ENCODE data around the gene XCL2.
"Not testable (repeated sequence)": the region's sequence is repeated elsewhere in the genome, so short reads cannot be mapped to it uniquely, and the experiment has no call there.

Gene XCL2

GRCh38 chr1:168543840-168544498 lies at the start of gene XCL2:
Gene XCL2, minus strand, starts transcription at chr1:168543997. Its CDS starts 33 bp downstream, at chr1:168543964.
- not testable (repeated sequence) for DNase-seq

GRCh38 chr1:168591641-168592250 lies 47.9 kb upstream of the XCL2 start:
- no peak for DNase-seq

- no peak for DNase-seq
Observed at GRCh38 chr1:168591066-168591465, 47.3 kb upstream of the XCL2 start.

DNA sequence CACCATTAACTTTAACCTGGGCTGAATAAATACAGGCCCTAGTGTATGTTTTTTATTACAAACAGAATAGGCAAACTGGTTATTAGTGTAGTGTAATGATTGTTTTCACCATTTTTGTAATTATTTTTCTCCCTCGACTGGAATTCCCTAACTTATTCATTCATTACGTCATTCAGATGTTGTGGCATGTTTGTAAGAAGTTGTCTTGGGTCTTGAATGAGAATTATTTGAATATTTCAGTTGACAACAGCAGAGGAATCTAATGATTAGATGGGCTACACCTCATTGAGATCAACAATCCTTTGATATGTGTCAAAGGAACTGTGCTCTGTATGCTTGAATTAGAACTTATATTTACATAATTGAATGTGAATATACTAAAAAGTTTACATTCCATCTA lies 45.4 kb upstream of the XCL2 start:
- DNase-seq, result no peak

DNA sequence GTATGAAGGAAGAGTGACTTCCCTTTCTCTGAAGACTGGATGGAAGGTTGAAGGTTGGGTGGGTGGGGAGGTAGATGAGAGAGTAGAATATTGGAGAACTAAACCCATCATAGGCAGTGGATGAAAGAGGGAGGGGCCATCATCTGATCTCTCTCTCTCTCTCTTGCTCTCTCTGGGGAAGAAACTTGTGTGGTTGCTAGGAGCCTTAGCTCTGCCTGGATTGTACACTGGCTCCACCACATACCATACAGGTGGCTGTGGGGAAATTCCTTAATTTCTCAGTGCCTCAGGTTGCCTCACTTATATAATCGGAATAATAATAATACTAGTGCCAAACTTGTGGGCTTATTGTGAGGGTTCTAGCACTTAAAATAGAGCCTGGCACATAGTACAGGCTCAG lies 42.1 kb upstream of the XCL2 start:
- DNase-seq, result no peak

GRCh38 chr1:168585191-168585590 lies 41.4 kb upstream of the XCL2 start:
- DNase-seq, result no peak

DNA sequence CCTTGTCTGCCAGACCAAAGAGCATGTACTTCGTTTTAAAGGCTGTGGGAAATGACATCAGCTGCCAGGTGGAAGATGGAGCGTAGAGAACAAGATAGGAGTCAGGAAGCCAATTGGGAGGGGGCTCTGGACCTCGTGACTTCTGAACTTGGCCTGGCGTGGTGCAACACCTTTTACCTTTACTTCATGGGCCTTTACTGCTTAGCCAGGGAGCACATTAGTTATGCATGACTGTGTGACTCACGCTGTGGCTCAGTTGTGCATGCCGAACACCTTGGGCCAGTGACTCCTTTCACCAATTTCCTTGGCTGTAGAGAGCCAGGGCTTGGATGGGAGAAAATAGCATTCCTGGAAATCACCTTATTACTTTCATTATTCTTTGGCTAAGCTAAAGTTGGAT lies 39.8 kb upstream of the XCL2 start:
- DNase-seq, result no peak

- DNase-seq, result no peak
Observed at GRCh38 chr1:168582688-168583336, 39.0 kb upstream of the XCL2 start.

DNA sequence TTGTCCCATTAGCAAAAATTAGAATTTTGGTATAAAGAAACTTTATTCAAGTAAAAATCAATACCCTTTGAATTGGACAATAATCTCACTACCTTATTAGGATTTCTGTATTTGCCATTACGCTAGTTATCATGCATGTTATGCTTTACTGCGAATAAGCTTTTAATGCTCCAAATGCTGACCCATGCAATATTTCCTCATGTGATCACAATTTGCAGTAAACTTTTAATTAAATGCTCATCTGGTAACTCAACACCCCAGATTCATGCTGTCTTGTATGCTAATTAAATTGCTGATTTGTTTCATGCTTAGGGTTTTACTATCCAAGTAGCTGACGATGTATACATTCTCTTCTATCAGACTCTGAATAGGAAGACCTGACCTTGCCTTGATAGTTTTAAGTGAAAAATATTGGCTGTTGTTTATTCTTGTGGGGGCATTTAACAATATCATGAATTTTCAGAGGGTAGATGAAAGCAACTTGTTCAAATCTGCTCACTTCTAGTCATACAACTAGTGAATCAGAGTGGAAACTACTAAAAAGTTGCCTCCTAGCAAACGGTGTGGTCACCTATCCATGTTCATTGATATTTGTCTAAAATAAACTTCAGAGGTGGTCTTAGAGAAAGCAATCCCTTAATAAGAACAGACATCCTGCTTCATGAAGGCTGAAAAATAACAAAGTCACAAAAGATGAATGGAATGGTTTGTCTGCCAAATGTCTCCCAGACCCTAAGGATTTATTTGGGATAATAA lies 38.2 kb upstream of the XCL2 start:
- DNase-seq, result no peak

DNA sequence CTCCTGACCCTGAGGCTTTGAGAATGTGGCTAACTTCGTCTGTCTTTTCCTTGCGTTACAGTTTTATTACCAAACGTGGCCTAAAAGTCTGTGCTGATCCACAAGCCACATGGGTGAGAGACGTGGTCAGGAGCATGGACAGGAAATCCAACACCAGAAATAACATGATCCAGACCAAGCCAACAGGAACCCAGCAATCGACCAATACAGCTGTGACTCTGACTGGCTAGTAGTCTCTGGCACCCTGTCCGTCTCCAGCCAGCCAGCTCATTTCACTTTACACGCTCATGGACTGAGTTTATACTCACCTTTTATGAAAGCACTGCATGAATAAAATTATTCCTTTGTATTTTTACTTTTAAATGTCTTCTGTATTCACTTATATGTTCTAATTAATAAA lies 37.2 kb upstream of the XCL2 start:
- not testable (repeated sequence) for DNase-seq

- DNase-seq, result not testable (repeated sequence)
Observed at GRCh38 chr1:168580290-168580689, 36.5 kb upstream of the XCL2 start.

DNA sequence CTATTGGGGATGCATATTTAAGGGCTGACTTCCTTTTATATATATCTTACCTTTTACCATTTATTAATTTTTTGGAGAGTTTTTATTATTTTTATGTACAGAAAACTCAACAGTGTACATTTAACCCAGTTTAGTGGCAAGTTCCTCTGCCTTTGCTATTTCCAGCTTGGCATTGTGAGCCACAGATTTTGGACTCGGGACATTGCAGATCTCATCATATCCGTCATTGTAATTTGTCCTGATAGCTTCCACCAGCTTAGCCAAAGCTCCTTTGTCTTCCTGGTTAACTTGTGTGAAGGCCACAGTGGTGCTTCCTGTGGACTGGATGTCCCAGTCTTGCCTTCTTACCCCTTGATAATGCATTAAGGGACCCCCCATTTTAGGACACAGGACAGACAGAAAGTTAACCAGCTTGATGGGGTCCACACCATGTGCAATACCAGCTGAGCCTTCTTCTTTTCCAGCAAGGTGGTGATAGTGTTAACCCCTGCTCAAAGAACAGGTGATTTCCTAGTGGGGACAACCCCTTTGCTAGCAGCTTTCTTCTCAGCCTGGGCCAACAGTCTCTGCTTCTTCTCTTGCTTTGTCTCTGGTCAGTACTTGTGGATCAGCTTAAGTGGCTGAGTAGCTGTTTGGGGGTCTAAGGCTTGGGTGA lies 34.9 kb upstream of the XCL2 start:
- not testable (repeated sequence) for DNase-seq

DNA sequence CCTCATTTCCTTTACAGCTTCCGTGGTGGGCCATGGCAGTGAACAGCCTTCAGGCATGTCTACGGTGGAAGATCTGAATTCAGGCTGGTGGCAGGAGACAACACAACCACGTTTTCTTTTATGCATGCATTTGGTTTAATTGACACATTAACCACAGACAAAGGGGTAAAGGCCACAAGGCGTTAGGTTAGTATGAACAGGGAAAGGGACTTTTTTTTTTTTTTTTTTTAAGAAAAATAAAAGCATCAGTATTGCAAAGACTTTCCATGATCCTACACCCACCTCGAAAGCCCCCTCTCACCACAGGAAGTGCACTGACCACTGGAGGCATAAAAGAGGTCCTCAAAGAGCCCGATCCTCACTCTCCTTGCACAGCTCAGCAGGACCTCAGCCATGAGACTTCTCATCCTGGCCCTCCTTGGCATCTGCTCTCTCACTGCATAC lies 32.5 kb upstream of the XCL2 start, which contains the start of gene XCL1:
XCL1 (plus strand) TSS at position 361 of the 444 bp plus-strand sequence; CDS start at position 394, 33 bp downstream.
- not testable (repeated sequence) for DNase-seq

GRCh38 chr1:168574234-168574633 lies 30.4 kb upstream of the XCL2 start:
- peak; percentile 76 for DNase-seq

DNA sequence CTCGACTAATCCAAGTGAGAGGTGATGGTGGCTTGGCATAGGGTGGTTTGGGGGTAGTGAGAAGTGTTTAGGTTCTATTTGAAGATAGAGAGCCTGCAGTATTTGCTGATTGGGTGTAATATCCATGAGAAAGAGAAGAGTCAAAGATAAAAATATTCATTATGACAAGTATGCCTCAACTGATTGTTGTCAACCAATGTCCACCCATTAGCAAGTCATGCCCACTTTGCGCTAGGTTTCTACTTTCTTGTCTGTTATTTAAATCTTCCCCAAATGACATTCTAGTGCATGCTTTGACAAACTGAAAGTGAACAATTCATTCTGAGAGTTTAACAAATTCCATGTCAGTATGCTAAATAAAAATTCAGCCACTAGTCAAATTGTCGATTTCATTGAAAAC lies 28.8 kb upstream of the XCL2 start:
- no peak for DNase-seq

DNA sequence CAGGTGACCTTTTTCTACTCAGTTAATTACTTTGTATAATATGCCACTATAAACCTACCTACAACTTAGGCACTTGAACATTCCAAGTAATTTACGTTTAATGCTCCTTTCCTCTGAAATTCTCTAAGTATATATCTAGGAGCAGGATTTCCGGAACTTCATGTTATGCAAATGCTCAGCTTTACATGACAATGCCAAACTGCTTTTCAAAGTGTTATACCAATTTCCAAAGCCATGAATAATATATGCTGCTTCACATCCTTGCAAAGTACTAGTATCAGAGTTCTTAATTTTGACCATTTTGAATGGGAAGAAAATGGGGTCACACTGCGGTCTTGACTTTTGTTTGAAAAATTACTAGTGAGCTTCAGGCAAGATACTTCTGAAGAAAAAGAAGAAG lies 26.9 kb upstream of the XCL2 start:
- no peak for DNase-seq

GRCh38 chr1:168568346-168568745 lies 24.5 kb upstream of the XCL2 start:
- no peak for DNase-seq

DNA sequence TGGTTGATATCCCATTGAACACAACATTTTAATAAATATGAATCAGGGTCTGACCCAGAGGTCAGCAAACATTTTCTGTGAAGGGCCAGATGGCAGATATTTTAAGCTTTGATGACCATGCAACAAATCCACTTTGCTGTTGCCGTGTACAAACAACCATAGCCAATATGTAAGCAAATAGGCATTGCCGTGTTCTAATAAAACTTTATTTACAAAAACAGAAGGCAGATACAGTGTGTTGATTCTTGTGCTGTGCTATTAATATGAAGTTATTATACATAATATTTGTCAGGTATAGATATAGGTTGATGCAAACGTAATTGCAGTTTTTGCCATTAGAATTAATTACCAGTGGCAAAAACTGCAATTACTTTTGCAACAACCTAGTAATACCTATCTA lies 23.8 kb upstream of the XCL2 start:
- no peak for DNase-seq

- DNase-seq, result no peak
Observed at GRCh38 chr1:168567007-168567406, 23.2 kb upstream of the XCL2 start.

DNA sequence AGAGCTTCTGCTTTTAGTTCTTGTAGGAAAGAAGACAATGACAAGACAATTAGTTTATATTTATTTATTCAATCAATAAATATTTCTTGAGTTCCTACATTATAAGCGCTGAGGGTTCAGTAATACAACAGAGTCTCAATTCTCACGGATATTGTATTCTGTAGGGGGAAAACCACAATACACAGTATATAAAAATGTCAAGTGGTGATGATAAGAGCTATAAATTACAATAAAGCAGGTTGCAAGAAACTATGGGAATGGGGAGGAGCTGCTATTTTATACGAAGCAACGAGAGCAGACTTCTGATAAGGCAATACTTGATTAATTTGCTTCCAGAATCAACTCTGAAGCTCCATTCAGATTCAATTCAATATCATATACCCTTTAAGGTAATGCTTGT lies 22.0 kb upstream of the XCL2 start:
- DNase-seq, result no peak

GRCh38 chr1:168561989-168562388 lies 18.2 kb upstream of the XCL2 start:
- DNase-seq, result no peak

GRCh38 chr1:168560370-168560769 lies 16.6 kb upstream of the XCL2 start:
- DNase-seq, result no peak

DNA sequence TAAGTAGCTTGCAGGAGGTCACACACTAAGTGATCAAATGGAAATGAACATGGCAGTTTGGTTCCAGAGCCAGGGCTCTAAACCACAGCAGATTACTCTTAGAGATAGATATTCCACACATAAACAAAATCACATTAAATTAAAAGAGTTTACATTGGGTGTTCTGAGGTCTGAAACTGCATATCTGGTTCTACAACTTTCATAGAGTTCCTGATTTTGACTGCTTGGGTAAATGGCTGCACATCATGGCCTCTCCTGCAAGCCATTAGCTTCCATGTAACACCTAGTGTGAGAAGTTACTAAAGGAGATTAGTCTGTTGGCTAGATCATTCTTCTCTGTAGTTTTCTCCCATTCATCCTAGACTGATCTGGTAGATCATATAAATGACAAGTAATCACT lies 12.8 kb upstream of the XCL2 start:
- DNase-seq, result no peak

Measured in DMS53 (cell line).